Measurements from ENCODE around the gene PLAAT4.

GRCh38 chr11:63548178-63548577 lies 11.6 kb downstream of the PLAAT4 start:
- TF ChIP-seq, protein P1, sequence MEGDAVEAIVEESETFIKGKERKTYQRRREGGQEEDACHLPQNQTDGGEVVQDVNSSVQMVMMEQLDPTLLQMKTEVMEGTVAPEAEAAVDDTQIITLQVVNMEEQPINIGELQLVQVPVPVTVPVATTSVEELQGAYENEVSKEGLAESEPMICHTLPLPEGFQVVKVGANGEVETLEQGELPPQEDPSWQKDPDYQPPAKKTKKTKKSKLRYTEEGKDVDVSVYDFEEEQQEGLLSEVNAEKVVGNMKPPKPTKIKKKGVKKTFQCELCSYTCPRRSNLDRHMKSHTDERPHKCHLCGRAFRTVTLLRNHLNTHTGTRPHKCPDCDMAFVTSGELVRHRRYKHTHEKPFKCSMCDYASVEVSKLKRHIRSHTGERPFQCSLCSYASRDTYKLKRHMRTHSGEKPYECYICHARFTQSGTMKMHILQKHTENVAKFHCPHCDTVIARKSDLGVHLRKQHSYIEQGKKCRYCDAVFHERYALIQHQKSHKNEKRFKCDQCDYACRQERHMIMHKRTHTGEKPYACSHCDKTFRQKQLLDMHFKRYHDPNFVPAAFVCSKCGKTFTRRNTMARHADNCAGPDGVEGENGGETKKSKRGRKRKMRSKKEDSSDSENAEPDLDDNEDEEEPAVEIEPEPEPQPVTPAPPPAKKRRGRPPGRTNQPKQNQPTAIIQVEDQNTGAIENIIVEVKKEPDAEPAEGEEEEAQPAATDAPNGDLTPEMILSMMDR (IDR thresholded peaks at IDR 0.05) = no peak
- TF ChIP-seq POLR2A (IDR thresholded peaks at IDR 0.05) = no peak

Measured in ovary (tissue), 3 donors.